ENCODE results near the gene DISP2. TPM values are rescaled to one million over a fixed set of nuclear protein-coding genes. Genes with fewer than 3 reads are reported as not detected.

Gene DISP2
- total RNA-seq, 4 donors from 2014 or later = 0.81 to 5.9 (median 3.6) TPM

- TF ChIP-seq CTCF (IDR thresholded peaks at IDR 0.05) = no peak
- TF ChIP-seq POLR2A (IDR thresholded peaks at IDR 0.05) = no peak
- Histone ChIP-seq H3K4me3 (replicated peaks in 1 of 3) (no peak overlapping the region), H3K27ac (peak overlapping the region; percentile 92 to 95 (median 94)), H3K27me3 (no peaks in the 10 kb centered on the region), H3K9me3 (no peaks in the 10 kb centered on the region), H3K4me1 (peaks cover 57 to 84% of the 10 kb centered on the region in 2 donors), H3K36me3 (no peaks in the 10 kb centered on the region)
- DNase-seq = no peak
- intact Hi-C loops (cut with DNase I) = no loop called here
- 80 to 91% methylated on average over 3 of the region's 3 CpGs for WGBS, 2 donors
These were observed 19.6 kb downstream of the DISP2 start for GRCh38 chr15:40377606-40378005.

DNA sequence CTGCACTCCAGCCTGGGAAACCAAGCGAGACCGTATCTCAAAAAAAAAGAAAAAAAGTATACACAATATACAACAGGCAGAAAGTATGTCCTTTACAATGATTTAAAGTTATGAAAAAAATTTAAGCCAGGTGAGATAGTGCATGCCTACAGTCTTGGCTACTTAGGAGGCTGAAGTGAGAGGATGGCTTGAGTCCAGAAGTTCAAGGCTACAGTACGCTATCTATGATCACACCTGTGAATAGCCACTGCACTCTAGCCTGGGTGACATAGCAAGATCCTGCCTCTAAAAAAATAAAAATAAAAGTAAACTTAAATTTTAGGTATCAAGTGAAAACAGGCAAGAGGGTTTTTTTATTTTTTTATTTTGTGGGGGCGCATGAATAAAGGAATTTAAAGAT, 21.4 kb downstream of the DISP2 start:
- TF ChIP-seq POLR2A (IDR thresholded peaks at IDR 0.05) (no peak), CTCF (IDR thresholded peaks at IDR 0.05) (no peak)
- intact Hi-C loops (cut with DNase I) = no loop called here
- no peak for DNase-seq
- H3K9me3 ChIP-seq = no peaks in the 10 kb centered on the region
- peak overlapping the region; percentile 92 to 95 (median 94) for H3K27ac ChIP-seq
- no peaks in the 10 kb centered on the region for H3K36me3 ChIP-seq
- H3K4me3 ChIP-seq (replicated peaks in 1 of 3) = no peak overlapping the region
- peaks cover 49 to 78% of the 10 kb centered on the region in 2 donors for H3K4me1 ChIP-seq
- 38 to 59% methylated on average over 4 of the region's 4 CpGs for WGBS, 2 donors
- no peaks in the 10 kb centered on the region for H3K27me3 ChIP-seq

DNA sequence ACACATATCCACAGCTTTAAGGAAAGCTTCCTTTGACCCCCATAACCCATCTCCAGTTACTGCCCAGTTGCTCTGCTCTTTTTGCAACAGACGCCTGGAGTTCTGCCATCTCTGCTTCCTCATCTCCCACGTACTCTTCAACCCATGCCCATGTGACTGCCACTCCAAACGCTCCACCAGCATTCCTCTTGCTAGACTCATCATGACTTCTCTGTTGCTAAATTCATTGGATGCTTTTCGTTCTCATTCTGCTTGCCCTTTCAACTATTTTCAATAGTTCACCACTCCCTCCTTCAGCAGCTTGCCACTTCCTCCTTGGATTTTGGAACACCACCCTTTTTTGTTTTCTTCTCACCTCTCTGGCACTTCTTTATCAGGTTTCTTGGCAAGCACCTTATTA, 21.8 kb downstream of the DISP2 start:
- Histone ChIP-seq H3K9me3 (no peaks in the 10 kb centered on the region), H3K27me3 (no peaks in the 10 kb centered on the region), H3K4me1 (peaks cover 46 to 76% of the 10 kb centered on the region in 2 donors), H3K4me3 (replicated peaks in 1 of 3) (no peak overlapping the region), H3K27ac (peak overlapping the region; percentile 92 to 96 (median 95)), H3K36me3 (no peaks in the 10 kb centered on the region)
- 7 to 11% methylated on average over 4 of the region's 4 CpGs for WGBS, 2 donors
- DNase-seq = peak; percentile 98
- TF ChIP-seq CTCF (IDR thresholded peaks at IDR 0.05) (no peak), POLR2A (IDR thresholded peaks at IDR 0.05) (peak in 1 of 2 donors; percentile 75)
- intact Hi-C loops (cut with DNase I) = no loop called here

GRCh38 chr15:40380636-40381035, 22.6 kb downstream of the DISP2 start:
- intact Hi-C loops (cut with DNase I) = no loop called here
- no peak for TF ChIP-seq CTCF (IDR thresholded peaks at IDR 0.05)
- TF ChIP-seq POLR2A (IDR thresholded peaks at IDR 0.05) = no peak
- no peaks in the 10 kb centered on the region for H3K36me3 ChIP-seq
- no peak for DNase-seq
- peak overlapping the region; percentile 92 to 96 (median 95) for H3K27ac ChIP-seq
- no peaks in the 10 kb centered on the region for H3K27me3 ChIP-seq
- H3K4me1 ChIP-seq = peaks cover 44 to 72% of the 10 kb centered on the region in 2 donors
- no peaks in the 10 kb centered on the region for H3K9me3 ChIP-seq
- WGBS, 2 donors = 93 to 96% methylated on average over 10 of the region's 10 CpGs
- no peak overlapping the region for H3K4me3 ChIP-seq (replicated peaks in 1 of 3)

GRCh38 chr15:40381818-40382529, 24.0 kb downstream of the DISP2 start:
- no peak overlapping the region for H3K4me3 ChIP-seq (replicated peaks in 1 of 3)
- WGBS, 2 donors = 93 to 94% methylated on average over 11 of the region's 11 CpGs
- intact Hi-C loops (cut with DNase I) = no loop called here

More at GRCh38 chr15:40381818-40382529, 24.0 kb downstream of the DISP2 start:
- TF ChIP-seq CTCF (IDR thresholded peaks at IDR 0.05) (no peak), POLR2A (IDR thresholded peaks at IDR 0.05) (no peak)
- Histone ChIP-seq H3K4me1 (peaks cover 43 to 69% of the 10 kb centered on the region in 2 donors), H3K9me3 (no peaks in the 10 kb centered on the region), H3K27me3 (no peaks in the 10 kb centered on the region), H3K27ac (peak overlapping the region in 2 of 3 donors; percentile 94 to 96), H3K36me3 (peaks cover 1 to 3% of the 10 kb centered on the region in 2 donors)
- no peak for DNase-seq
